HT1080 (cell line): ENCODE results near the gene TSEN54. TPM values are rescaled to one million over a fixed set of nuclear protein-coding genes. Genes with fewer than 3 reads are reported as not detected.
A peak's percentile ranks its signal among the peaks of the same experiment; 100 is the strongest.

Source experiments
- DNase-seq: peaks from one replicate; pipeline ENCODE4 v3.0.0-alpha.2; 2015; ENCODE audit warnings: low read depth
- total RNA-seq: library from RNA; depleted of rRNA; stranded (reverse); fragments of >200 nt; shearing (Covaris generic); gene quantifications from 2 replicates; pipeline ENCODE4 v1.2.3, GENCODE V29; 2014; rRNA removed

TSEN54 gene
- total RNA-seq, 1 experiment from 2014 or later, result 38.8 TPM

GRCh38 chr17:75563063-75563758 is 46.9 kb downstream of the TSEN54 start:
- no peak for DNase-seq

GRCh38 chr17:75564195-75564594 is 47.9 kb downstream of the TSEN54 start:
- DNase-seq, result no peak

GRCh38 chr17:75565066-75565465 is 48.7 kb downstream of the TSEN54 start:
- DNase-seq, result peak; percentile 22

GRCh38 chr17:75565618-75566017 is 49.3 kb downstream of the TSEN54 start:
- DNase-seq, result no peak

- no peak for DNase-seq
These were observed 50.1 kb downstream of the TSEN54 start for GRCh38 chr17:75566416-75566815.

GRCh38 chr17:75566834-75567233 is 50.5 kb downstream of the TSEN54 start:
- no peak for DNase-seq

- DNase-seq, result no peak
These were observed 52.3 kb downstream of the TSEN54 start for GRCh38 chr17:75568412-75569255.

- no peak for DNase-seq
These were observed 53.8 kb downstream of the TSEN54 start for GRCh38 chr17:75570034-75570676.

GRCh38 chr17:75570772-75571171 is 54.4 kb downstream of the TSEN54 start:
- no peak for DNase-seq

GRCh38 chr17:75571197-75571884 is 55.0 kb downstream of the TSEN54 start:
- peak; percentile 46 for DNase-seq

GRCh38 chr17:75571885-75572215 is 55.5 kb downstream of the TSEN54 start:
- DNase-seq, result no peak

GRCh38 chr17:75572713-75573539 is 56.6 kb downstream of the TSEN54 start:
- no peak for DNase-seq

- DNase-seq, result no peak
These were observed 57.2 kb downstream of the TSEN54 start for GRCh38 chr17:75573540-75573957.

- no peak for DNase-seq
These were observed 57.7 kb downstream of the TSEN54 start for GRCh38 chr17:75573994-75574393.

Other genes with a start within 250 kb of the TSEN54 start
- 13.1 and 20.7 TPM in 2 replicates for gene MIF4GD, start 245.3 kb upstream of the TSEN54 start, total RNA-seq
- gene SLC25A19, start 227.1 kb upstream of the TSEN54 start, total RNA-seq, result 31.1 and 32.0 TPM in 2 replicates
- gene GRB2, start 110.8 kb upstream of the TSEN54 start, total RNA-seq, result 106 and 134 TPM in 2 replicates
- gene TMEM94, start 59.9 kb upstream of the TSEN54 start, total RNA-seq, result 22.8 and 24.0 TPM in 2 replicates
- 6.7 and 7.4 TPM in 2 replicates for gene CASKIN2, start 991 bp upstream of the TSEN54 start, total RNA-seq
- gene LLGL2, start 9.2 kb downstream of the TSEN54 start, total RNA-seq, result not detected in 2 replicates
- gene MYO15B, start 71.3 kb downstream of the TSEN54 start, total RNA-seq, result 0.93 and 1.4 TPM in 2 replicates
- gene SMIM5, start 116.9 kb downstream of the TSEN54 start, total RNA-seq, result not detected in 2 replicates
- 19.6 and 23.4 TPM in 2 replicates for gene RECQL5, start 150.6 kb downstream of the TSEN54 start, total RNA-seq
- 60.8 and 65.4 TPM in 2 replicates for gene SAP30BP, start 150.8 kb downstream of the TSEN54 start, total RNA-seq
- 1.1 and 1.4 TPM in 2 replicates for gene ITGB4, start 204.9 kb downstream of the TSEN54 start, total RNA-seq
- 33.5 and 37.1 TPM in 2 replicates for gene GALK1, start 248.7 kb downstream of the TSEN54 start, total RNA-seq